DND-41 (cell line): ENCODE measurements around the gene ITGB1BP2.

Experiments
- EZH2 ChIP-seq: IDR thresholded peaks from 3 replicates; pipeline ENCODE4 v1.6.1; 2012; ENCODE audit warnings: borderline replicate concordance, low read depth, mild to moderate bottlenecking, moderate library complexity, low read length, inconsistent platforms; ENCODE audit not compliant: severe bottlenecking
- TF ChIP-seq, protein P1 (sequence below): IDR thresholded peaks from 2 replicates; pipeline ENCODE4 v1.5.1; 2012; ENCODE audit warnings: borderline replicate concordance, low read length, moderate library complexity, mild to moderate bottlenecking; ENCODE audit not compliant: poor library complexity, severe bottlenecking; ENCODE audit errors: extremely low read depth

- TF ChIP-seq, protein P1, sequence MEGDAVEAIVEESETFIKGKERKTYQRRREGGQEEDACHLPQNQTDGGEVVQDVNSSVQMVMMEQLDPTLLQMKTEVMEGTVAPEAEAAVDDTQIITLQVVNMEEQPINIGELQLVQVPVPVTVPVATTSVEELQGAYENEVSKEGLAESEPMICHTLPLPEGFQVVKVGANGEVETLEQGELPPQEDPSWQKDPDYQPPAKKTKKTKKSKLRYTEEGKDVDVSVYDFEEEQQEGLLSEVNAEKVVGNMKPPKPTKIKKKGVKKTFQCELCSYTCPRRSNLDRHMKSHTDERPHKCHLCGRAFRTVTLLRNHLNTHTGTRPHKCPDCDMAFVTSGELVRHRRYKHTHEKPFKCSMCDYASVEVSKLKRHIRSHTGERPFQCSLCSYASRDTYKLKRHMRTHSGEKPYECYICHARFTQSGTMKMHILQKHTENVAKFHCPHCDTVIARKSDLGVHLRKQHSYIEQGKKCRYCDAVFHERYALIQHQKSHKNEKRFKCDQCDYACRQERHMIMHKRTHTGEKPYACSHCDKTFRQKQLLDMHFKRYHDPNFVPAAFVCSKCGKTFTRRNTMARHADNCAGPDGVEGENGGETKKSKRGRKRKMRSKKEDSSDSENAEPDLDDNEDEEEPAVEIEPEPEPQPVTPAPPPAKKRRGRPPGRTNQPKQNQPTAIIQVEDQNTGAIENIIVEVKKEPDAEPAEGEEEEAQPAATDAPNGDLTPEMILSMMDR = no peak
- no peak for TF ChIP-seq EZH2
Measured at GRCh38 chrX:71256856-71257255, 44.7 kb upstream of the ITGB1BP2 start.
